ENCODE measurements around the gene SPAAR.
"Not testable (repeated sequence)": the region's sequence is repeated elsewhere in the genome, so short reads cannot be mapped to it uniquely, and the experiment has no call there.

SPAAR gene

DNA sequence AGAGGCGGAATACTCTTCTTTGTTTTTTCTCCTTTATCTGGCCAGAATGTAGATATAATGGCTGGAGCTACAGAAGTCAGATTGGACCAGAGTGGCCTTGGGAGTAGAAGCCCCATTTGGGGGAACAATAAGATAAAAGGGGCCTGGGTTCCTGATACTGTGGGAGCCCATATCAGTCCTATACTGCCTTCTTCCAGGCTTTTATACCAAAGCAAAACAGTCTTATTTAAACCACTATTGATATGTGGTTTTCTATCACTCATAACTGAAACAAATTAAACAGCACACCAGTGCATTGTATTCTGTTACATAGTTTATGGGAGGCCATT is 14.3 kb downstream of the SPAAR start:
- no peak for DNase-seq (ENCODE audit: low read depth)

DNA sequence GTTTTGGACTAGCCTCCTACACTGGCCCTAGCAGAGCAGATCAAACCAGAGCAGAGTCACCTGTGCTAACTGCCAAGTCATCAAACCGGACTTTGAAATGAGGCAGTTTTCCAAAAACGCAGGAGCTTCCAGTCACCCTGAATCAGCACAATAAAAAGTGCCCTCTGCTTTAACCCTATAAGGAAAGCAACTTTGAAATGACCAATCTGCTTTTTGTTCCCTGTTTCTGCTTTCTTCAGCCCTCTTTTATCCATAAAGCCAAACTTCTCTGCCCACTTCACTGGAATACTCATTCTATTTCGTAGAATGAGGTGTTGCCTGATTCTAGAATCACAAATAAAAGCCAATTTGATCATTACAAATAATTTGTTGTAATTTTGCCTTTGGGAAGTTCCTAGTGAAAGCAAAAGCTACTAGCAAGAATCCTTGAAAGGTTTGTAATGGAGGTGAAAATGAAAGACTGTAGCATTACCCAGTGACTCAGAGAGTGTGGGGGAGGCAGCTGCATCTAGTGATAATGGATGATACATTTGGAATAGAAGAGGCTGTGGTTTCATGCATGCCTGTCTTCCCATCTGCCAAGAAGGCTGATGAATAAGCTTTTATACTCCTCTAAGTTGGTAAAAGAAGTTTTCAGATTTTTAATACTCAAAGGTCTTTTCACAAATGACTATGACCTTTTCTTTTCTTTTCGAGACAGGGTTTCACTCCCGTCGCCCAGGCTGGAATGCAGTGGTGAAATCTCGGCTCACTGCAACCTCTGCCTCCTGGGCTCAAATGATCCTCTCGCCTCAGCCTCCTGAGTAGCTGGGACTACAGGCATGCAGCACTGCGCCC is 14.9 kb downstream of the SPAAR start:
- peak; percentile 96 for DNase-seq (ENCODE audit: low read depth)

DNA sequence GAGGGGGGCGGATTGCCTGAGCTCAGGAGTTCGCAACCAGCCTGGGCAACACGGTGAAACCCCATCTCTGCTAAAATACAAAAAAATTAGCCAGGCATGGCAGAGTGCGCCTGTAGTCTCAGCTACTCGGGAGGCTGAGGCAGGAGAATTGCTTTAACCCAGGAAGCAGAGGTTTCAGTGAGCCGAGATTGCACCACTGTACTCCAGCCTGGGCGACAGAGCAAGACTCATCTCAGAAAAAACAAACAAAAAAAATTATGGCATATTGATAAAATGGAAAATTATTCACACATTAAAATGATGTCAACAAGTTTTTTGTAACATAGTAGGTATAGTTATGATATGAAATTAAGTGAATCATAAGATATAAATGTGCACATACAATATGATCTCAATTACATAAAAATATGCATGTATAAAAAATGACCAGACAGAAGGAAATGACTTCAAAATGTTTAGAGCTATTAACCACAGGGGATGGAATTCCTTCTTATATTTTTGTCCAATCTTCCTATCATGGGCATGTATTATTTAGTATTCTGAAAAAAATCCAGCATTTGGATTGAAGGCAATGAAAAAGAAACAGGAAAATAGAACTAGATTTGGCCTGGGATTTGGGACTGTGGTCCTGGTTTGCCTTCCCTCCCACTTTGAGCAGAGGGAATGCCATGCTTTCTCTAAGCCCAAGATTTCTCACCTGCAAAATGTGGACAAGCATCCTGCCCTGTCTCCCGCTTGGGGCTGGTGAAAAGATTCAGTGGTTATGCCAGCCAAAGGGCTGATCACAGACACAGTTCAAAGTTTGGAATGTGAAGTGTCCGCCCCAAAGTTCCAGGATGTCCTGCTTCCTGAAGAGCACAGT is 19.5 kb downstream of the SPAAR start:
- DNase-seq (ENCODE audit: low read depth): no peak

DNA sequence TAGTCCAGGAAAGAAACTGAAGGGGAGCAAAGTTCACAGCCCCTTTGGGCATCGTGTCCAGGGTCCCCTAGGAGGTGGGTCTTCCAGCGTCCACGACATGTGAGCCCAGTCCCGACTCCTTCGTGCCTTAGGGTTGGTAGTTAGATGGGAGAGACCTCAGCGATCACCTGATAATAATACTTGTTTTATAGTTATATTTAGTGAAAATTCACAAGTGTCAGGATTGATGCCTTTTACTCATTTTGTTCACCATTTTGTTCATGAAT is 20.1 kb downstream of the SPAAR start:
- no peak for DNase-seq (ENCODE audit: low read depth)

DNA sequence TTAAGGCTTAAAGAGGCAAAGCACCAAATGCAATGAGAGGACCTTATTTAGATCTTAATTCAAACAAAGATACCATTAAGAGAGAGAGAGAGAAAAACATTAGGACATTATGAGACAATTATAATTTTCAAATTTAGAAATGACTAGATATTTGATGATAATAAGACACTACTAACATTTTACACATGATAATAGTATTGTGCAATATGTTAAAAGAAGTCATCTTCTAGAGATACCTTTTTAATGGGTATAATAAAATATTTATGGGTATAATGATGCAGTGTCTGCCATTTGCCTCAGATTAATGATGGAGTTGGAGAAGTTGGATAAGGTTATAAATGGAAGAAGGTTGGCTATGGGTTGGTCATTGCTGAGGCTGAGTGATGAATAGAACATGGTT is 21.2 kb downstream of the SPAAR start:
- no peak for DNase-seq (ENCODE audit: low read depth)

DNA sequence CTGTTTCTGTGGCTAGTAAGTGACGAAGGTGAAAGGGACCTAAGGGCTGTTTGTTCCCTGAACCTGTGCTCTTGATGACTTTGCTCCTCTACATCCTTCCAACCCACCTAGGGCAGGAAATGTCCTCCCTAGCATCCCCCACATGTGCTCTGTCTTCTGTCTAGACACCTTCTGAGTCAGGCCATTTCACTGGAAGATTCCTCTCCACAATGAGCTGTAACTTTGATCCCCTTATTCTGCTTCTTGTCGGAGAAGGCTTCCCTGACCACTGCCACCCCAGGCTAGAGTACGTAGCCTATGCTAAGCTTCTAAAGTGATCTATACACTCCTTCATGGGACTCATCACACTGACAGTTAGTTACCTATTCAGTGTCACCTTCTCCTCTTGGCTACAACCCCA is 21.7 kb downstream of the SPAAR start:
- no peak for DNase-seq (ENCODE audit: low read depth)

DNA sequence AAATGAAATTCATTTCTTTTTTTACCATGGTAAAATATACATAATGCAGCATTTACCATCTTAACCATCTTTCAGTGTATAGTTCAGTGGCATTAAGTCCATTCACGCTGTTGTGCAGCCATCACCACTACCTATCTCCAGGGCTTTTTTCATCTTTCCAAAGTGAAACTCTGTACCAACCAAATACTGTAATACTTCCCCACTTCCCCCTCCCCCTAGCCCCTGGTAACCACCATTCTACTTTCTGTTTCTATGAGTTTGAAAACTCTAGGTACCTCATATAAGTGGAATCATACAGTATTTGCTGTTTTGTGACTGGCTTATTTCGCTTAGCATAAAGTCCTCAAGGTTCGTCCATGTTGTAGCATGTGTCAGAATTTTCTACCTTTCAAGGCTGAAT is 23.4 kb downstream of the SPAAR start:
- no peak for DNase-seq (ENCODE audit: low read depth)

DNA sequence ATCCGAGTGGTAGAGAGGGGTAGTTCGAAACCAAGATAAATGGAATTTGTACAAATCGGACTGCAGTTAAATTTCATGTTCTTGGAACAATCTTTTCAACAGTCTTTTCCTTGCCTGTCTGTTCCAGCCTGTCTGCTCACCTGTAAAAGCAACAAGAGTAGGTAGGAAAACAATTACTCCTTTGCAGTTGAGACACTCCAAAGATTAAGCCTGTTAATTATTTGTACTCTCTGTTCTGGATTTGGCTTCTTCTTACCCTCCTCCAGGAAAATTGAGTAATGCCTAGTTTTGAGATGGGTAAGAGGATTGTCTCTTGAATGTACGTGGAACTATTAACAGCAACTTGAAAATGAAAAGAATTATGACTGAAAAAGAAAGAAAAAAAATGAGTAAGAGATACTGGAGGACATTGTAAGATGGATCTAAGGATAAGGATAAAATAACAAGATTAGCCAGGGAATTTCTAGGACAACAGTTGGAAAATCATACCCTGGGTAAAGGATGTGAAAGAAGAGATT is 24.3 kb downstream of the SPAAR start:
- DNase-seq (ENCODE audit: low read depth): no peak

DNA sequence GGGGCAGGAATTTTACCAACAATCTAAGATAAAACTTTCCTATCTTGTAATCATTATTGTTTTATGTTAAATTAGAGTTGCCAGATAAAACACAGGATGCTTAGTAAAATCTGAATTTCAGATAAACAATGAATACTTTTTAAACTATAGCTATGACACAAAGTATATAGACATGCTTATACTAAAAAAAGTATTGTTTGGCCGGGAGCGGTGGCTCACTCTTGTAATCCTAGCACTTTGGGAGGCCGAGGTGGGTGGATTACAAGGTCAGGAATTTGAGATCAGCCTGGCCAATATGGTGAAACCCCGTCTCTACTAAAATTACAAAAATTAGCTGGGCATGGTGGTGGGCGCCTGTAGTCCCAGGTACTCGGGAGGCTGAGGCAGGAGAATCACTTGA is 24.8 kb downstream of the SPAAR start:
- not testable (repeated sequence) for DNase-seq (ENCODE audit: low read depth)

DNA sequence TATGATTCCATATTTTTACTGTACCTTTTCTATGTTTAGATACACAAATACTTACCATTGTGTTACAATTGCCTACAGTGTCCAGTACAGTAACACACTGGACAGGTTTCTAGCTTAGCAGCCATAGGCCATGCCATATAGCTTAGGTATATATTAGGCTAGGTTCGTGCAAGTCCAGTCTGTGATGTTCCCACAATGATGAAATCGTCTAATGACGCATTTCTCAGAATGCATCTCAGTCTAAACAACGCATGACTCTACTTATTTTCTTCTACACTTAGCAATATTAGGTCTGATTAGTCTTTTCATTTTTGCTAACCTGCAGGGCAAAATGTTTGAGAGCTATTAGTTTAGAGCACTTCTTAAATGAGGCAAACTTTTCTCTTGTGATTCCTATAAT is 26.0 kb downstream of the SPAAR start:
- peak; percentile 80 for DNase-seq (ENCODE audit: low read depth)

DNA sequence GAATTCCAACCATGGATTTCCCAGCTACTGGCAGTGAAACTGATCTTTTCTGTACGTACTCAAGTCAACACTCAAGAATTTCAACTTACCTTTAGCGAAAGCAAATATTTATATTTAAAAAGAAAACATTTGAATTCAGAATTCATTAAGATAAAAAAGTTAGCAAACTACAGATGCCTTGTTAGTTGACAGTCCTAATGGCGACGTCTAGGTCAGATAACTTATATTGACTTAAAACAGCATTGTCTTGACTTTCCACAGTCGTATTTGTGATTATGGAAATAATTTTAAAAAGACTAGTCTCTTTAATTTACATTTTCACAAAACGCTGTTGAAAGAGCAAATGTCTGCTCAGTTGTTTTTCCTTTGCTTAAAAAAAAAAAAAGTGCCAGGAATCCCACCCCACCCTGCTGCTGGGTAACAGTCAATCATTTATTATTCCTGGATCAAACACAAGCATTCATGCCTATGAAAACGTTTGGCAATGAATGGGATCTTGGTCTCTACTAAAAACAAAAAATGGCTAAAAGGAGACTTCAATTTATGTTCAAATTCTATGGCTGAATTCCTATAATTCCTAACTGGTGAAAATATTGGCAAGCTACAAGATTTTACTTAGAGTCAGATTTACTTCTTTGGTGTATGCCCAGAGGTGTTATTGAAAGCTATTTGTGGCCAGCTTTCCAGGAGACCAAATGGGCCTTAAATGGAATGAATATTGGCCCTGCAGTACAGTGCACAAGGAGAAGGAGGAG is 26.6 kb downstream of the SPAAR start:
- peak; percentile 76 for DNase-seq (ENCODE audit: low read depth)

DNA sequence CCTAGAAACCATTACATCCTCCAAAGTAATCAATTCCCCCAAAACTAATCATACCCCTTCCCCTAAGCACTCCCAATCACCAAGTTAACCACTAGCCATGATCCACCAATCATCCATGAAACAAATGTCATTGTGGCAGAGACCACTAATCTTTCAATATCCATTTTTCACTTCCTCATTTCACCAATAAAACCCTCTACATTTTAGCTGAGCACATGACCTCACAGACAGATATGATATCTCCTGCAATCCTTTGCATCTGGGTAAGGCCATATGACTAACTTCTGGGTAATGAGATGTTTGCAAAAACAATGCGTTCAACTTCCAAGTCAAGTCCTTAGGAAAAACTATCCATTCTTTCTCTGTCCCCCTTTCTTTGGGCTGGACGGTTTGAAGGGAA is 27.9 kb downstream of the SPAAR start:
- peak; percentile 79 for DNase-seq (ENCODE audit: low read depth)

DNA sequence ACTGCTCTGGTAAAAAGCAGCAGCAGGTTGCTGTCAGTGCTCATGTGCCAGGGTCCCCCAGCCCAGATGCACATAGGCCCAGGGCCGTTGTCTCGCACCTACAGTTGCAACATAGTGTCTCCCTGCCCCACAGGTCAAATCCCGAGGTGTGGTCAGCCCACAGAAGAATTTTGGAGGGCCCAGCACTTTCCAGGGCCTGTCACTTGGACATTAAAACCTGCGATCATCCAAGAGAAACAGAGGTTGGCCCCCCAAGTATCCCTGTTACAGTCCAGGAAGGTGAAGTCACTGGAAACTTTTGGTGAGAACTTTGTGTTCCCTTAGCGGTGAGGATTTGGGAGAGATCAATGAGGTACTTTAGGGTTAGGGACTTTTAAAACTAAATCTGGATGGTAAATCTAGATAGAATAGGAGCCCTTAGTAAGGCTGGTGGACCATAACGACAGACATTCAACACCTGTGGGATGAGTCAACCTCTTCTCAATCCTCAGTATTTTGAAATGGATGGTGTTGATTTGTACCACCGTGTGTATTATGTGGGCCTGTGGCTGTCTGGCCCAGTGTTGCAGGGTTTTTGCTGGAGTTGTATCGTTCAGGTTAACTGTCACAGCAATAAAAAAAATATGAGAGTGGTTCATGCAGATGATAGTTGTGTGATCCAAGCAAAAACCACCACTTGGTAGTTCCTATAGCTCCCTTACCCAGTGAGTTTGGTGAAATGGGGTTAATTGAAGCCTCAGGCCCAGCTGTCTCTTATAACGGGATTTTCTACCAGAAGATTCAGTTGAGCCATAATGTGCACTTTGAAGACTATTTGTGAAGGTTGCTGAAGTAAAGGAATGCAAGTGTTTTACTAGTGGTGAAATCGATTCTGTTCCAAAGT is 29.4 kb downstream of the SPAAR start:
- DNase-seq (ENCODE audit: low read depth): no peak

DNA sequence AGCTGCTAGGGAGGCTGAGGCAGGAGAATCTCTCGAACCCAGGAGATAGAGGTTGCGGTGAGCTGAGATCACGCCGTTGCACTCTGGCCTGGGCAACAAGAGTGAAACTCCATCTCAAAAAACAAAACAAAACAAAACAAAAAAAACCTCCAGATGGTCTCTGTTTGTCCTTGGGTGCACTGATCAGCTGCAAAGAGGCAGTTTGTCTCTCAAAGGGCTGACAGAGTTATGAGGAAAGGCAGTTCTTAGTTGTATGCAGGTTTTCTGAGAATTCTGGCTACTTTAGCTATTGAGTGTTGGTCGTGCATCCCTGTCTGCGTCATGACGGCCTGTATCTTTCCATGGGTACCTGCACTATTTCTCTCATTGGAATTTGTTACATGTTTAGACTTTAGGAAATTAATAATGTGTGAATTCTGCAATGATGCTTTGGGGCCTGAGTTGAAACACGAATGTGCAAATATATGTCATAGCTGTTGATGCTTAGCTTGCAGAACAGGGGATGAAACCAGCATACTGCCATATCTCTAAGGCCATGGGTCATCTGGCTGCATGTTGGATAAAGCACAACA is 30.5 kb downstream of the SPAAR start:
- no peak for DNase-seq (ENCODE audit: low read depth)

DNA sequence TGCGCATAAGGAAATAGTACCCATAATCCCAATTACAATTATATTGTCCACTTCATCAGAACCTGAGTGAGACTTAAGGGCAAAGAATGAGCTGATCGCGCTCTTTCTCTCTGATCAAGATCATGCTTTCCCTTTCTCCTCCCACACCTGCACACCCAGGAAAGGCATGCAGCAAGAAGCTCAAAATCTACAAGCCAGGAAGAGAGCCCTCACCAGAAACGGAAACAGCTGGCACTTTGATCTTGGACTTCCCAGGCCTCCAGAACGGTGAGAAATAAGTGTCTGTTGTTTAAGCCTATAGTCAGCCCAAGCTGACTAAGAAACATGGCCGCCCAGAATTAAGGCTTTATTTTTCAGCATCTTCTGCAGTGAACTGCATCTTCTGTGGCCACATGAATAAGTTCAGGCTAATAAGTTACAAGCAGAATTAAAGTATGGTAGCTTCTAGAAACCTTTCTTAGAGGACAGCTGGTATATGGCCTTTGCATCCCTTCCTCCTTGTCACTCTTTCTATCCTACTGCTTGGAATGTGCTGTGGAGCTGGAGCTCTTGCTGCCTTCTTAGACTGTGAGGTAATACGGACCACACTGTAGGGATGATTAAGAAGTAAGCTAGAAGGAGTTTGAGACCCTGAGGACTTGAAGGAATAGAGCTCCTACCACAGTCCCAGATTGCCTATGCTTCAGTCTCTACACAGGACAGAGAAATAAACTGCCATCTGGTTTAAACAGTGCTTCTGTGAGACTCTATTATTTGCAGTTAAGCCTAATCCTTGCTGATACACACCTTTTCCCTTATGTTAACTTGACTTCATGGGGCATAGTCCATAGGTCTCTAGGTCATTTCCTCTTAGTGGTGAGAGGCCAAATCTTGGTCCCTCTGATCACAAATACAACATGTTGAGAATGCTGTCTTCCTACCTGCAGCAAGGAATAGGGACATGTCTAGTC is 31.4 kb downstream of the SPAAR start:
- no peak for DNase-seq (ENCODE audit: low read depth)

DNA sequence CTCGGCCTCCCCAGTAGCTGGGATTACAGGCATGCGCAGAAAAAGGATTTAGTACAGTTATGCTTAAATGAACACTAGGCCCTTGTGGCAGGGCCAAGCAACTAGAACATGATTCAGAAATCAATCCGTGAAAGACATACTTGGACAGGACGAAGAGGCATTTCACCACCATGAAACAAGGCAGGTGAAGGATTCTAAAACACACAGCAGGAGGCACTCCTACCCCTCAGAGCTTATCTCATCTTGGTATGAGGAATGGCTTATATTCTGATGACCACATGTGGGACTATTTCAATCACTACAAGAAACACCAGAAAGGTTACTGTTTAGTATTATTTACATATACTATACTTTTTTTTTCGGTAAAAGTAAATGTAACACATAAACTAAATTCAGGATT is 33.0 kb downstream of the SPAAR start:
- no peak for DNase-seq (ENCODE audit: low read depth)

DNA sequence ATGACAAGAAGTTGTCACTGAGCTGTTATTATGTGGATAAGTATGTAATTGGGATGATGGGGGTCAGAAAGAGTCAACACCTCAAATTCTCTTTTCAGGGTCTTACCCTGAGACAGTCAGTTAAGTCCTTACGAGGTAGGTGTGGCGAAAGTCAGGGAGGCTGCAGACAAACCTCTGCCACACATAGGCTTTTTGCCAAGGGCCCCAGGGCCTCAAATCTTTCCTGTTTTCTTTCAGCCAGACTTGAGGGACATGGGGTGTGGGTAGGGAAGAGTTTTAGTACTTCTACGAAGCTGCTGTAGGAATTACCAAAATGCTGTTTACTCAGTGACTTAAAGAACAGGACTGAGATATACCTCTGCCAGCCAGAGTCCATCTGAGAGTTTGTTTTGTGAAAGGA is 34.9 kb downstream of the SPAAR start:
- no peak for DNase-seq (ENCODE audit: low read depth)

DNA sequence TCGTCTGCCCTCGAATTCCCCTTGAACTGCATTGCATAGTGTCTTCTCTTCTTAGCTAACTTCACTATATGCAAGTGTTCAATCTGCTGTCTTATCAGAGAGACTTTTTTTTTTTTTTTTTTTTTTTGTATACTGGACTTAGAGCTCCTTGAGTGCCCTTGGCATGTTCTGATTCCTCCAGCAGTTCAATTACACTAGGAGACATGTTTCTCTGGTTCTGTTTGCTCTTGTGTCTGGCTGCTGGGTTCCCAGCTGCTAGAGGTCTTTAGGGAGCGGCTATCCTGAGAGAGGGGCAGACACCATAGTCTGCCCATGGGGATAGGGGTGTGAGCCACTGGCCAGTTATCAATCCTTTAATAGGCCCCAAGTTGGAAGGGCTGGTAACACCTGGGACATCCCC is 35.6 kb downstream of the SPAAR start:
- DNase-seq (ENCODE audit: low read depth): no peak

DNA sequence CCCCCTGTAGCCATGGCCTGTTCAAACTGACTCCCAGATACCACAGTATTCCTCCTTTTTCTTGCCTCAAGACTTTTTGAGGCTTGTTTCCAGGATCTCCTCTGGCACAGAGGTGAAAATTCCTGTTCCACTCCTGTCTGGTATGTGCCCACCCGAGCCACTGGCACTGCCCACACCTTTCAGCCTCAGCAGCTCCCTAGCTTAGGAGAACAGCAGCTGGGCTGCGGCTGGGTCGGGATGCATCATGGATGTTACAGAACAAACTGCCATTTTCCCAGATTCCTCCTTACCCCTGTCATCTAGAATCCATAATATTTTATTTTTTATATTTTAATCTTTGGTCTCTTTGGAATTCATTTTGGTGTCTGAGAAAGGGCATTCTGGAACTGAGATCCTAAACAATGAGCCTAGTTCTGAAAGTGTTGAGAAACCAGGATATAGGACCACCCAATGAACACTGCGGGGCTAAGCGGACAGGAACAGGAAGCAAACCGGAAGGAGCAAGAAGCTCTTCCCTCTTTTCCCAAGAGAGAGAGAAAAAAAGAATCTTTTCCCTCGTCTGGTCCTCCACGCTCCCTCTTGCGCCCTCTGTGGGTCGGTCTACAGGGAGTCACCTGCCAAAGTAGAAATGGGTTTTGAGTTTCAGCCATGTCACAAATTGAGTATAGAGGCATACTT is 36.2 kb downstream of the SPAAR start:
- peak; percentile 76 for DNase-seq (ENCODE audit: low read depth)

DNA sequence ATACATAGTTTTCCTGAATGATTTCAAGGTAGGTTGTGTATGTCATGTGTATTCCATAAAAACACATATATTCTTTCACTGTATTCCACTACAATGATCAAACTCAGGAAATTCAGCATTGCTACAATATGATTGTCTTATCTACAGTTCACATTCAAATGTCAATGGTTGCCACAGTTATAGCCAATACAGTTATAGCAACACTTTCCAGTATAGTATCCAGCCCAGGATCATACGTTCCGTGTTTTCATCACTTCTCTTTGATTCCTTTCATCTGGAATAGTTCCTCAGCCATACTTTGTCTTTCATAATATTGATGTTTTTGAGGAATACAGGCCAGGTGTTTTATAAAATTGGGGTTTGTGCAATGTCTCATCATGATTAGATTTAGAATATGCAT is 39.2 kb downstream of the SPAAR start:
- no peak for DNase-seq (ENCODE audit: low read depth)
